Peyer's patch (tissue), 4 donors: Measurements from ENCODE around the gene SDHAF2.

Experiments used
- POLR2A ChIP-seq, 2 donors: fragments of 450-650 bp; IDR thresholded peaks; one replicate each; pipeline ENCODE4 v1.5.1; 2017; ENCODE audit warnings: antibody characterized with exemption in 2 of 2, mild to moderate bottlenecking in 2 of 2, moderate library complexity in 2 of 2
- TF ChIP-seq, protein P1 (sequence below), 6 experiments: fragments of 450-650 bp in 4 of 6; fragments of 200-600 bp in 2 of 6; sonication (generic) in 1 of 6; IDR thresholded peaks; one replicate each; pipeline ENCODE4 v1.5.1; 2017 to 2019; ENCODE audit warnings: antibody characterized with exemption in 6 of 6, mild to moderate bottlenecking in 3 of 6, moderate library complexity in 1 of 6

DNA sequence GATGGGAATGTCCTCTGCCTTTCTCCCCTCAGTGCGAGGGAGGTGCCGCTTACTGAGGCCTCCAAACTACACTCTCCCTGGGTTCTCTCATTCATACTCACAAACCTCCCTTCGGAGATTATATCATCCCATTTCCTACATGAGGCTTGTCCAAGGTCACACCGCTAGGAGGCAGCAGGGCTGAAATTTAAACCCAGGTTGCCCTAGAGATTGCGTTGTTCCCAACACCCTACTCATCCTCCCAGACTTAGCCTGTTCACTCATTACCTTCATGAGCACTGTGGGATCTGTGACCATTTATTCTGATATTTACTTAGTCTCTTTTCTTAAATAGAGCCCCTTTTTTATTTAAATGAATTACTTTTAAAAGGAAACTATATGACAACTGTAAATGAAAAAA is 31.1 kb downstream of the SDHAF2 start:
- TF ChIP-seq, protein P1, sequence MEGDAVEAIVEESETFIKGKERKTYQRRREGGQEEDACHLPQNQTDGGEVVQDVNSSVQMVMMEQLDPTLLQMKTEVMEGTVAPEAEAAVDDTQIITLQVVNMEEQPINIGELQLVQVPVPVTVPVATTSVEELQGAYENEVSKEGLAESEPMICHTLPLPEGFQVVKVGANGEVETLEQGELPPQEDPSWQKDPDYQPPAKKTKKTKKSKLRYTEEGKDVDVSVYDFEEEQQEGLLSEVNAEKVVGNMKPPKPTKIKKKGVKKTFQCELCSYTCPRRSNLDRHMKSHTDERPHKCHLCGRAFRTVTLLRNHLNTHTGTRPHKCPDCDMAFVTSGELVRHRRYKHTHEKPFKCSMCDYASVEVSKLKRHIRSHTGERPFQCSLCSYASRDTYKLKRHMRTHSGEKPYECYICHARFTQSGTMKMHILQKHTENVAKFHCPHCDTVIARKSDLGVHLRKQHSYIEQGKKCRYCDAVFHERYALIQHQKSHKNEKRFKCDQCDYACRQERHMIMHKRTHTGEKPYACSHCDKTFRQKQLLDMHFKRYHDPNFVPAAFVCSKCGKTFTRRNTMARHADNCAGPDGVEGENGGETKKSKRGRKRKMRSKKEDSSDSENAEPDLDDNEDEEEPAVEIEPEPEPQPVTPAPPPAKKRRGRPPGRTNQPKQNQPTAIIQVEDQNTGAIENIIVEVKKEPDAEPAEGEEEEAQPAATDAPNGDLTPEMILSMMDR (IDR thresholded peaks at IDR 0.05) = no peak
- no peak for TF ChIP-seq POLR2A (IDR thresholded peaks at IDR 0.05)
